Liver (tissue), 3 donors: ENCODE data around the gene ZNF48.

Source experiments
- JUND ChIP-seq, 2 donors: IDR thresholded peaks; 2 replicates each; pipeline ENCODE4 v1.6.1; 2016; ENCODE audit warnings: antibody characterized with exemption in 2 of 2
- TF ChIP-seq, protein P1 (sequence below): fragments of 150-350 bp; IDR thresholded peaks from 2 replicates; pipeline ENCODE4 v1.5.1; 2017; ENCODE audit warnings: improper control_type of control experiment, low read depth, low read length; ENCODE audit not compliant: missing input control
- donor health status: healthy.
- donor health status: healthy.

GRCh38 chr16:30439720-30440348 lies 44.6 kb downstream of the ZNF48 start:
- TF ChIP-seq, protein P1, sequence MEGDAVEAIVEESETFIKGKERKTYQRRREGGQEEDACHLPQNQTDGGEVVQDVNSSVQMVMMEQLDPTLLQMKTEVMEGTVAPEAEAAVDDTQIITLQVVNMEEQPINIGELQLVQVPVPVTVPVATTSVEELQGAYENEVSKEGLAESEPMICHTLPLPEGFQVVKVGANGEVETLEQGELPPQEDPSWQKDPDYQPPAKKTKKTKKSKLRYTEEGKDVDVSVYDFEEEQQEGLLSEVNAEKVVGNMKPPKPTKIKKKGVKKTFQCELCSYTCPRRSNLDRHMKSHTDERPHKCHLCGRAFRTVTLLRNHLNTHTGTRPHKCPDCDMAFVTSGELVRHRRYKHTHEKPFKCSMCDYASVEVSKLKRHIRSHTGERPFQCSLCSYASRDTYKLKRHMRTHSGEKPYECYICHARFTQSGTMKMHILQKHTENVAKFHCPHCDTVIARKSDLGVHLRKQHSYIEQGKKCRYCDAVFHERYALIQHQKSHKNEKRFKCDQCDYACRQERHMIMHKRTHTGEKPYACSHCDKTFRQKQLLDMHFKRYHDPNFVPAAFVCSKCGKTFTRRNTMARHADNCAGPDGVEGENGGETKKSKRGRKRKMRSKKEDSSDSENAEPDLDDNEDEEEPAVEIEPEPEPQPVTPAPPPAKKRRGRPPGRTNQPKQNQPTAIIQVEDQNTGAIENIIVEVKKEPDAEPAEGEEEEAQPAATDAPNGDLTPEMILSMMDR = no peak
- TF ChIP-seq JUND (IDR thresholded peaks at IDR 0.05) = no peak
